Sigmoid colon (tissue), 7 donors: ENCODE measurements around the gene SYPL2. TPM values are rescaled to one million over a fixed set of nuclear protein-coding genes. Genes with fewer than 3 reads are reported as not detected.

Source experiments
- DNase-seq: peaks from one replicate; pipeline ENCODE4 v3.0.0-alpha.2; 2019
- H3K27ac ChIP-seq, 4 donors: fragments of 200-600 bp; sonication (generic); one replicate each; pipeline ENCODE4 v1.5.1; 2016 to 2019; ENCODE audit warnings: mild to moderate bottlenecking in 1 of 4
- H3K27me3 ChIP-seq, 3 donors: fragments of 200-600 bp; sonication (generic); one replicate each; pipeline ENCODE4 v1.5.1; 2019; ENCODE audit warnings: mild to moderate bottlenecking in 1 of 3
- H3K36me3 ChIP-seq, 4 donors: fragments of 200-600 bp; sonication (generic); one replicate each; pipeline ENCODE4 v1.5.1; 2016 to 2019
- H3K4me1 ChIP-seq, 4 donors: fragments of 200-600 bp; sonication (generic); one replicate each; pipeline ENCODE4 v1.5.1; 2017 to 2019
- H3K4me3 ChIP-seq, 4 donors: fragments of 200-600 bp; sonication (generic); one replicate each; pipeline ENCODE4 v1.5.1; 2017 to 2019; ENCODE audit warnings: mild to moderate bottlenecking in 2 of 4, moderate library complexity in 1 of 4
- H3K9me3 ChIP-seq, 4 donors: fragments of 200-600 bp in 3 of 4; sonication (generic) in 3 of 4; one replicate each; pipeline versions ENCODE4 v1.5.1 to v1.6.1; 2013 to 2019
- CTCF ChIP-seq, 4 experiments: fragments of 450-650 bp in 3 of 4; fragments of 200-600 bp in 1 of 4; IDR thresholded peaks; one replicate each; pipeline ENCODE4 v1.5.1; 2016 to 2019; ENCODE audit warnings: antibody characterized with exemption in 4 of 4, mild to moderate bottlenecking in 3 of 4, moderate library complexity in 2 of 4
- EP300 ChIP-seq, 4 donors: sonication (generic); formaldehyde crosslinking; IDR thresholded peaks; one replicate each; pipeline ENCODE4 v1.6.1; 2017; ENCODE audit warnings: antibody characterized with exemption in 4 of 4
- POLR2A ChIP-seq, 2 donors: fragments of 450-650 bp; IDR thresholded peaks; one replicate each; pipeline ENCODE4 v1.6.1; 2016; ENCODE audit warnings: antibody characterized with exemption in 2 of 2, mild to moderate bottlenecking in 2 of 2, moderate library complexity in 2 of 2
- POLR2AphosphoS5 ChIP-seq, 4 donors: sonication (generic); formaldehyde crosslinking; IDR thresholded peaks; one replicate each; pipeline ENCODE4 v1.6.1; 2017; ENCODE audit warnings: antibody characterized with exemption in 4 of 4
- WGBS, 2 donors: extraction: QIAGEN DNeasy Blood & Tissue Kit; methylation state at CpG; one replicate each; pipeline ENCODE4 v1.1.7; 2013; 5-methylcytosine and 5-hydroxymethylcytosine counted together
- intact Hi-C: fragments of 100-400 bp; cut with DNase I; formaldehyde crosslinking; loops from one replicate; pipeline ENCODE4 v1.15.1; 2023
- polyA plus RNA-seq, 3 donors: library from polyadenylated mRNA; stranded (reverse); fragments of 200-250 nt; gene quantifications; one replicate each; pipeline ENCODE4 v1.2.3, GENCODE V29; 2013
- total RNA-seq, 4 donors: library from RNA; depleted of rRNA; stranded (reverse); fragments of >200 nt; gene quantifications; one replicate each; pipeline ENCODE4 v1.1.0, GENCODE V29; 2016
- donor health status: healthy with polysubstance abuse.
- donor health status: Bipolar disorder and iron deficiency.
- donor health status: healthy.

The SYPL2 gene
- total and polyA plus RNA-seq, 7 donors, result under 0.01 to 6.9 (median 2.1) TPM; not detected in 1

- peaks cover 0 to 31% (median 28%) of the 10 kb centered on the region in 4 donors for H3K4me1 ChIP-seq
- no peaks in the 10 kb centered on the region for H3K36me3 ChIP-seq
- intact Hi-C loops, result no loop called here
- H3K9me3 ChIP-seq, result no peaks in the 10 kb centered on the region
- TF ChIP-seq EP300 (IDR thresholded peaks at IDR 0.05) (no peak), POLR2A (IDR thresholded peaks at IDR 0.05) (no peak), POLR2AphosphoS5 (IDR thresholded peaks at IDR 0.05) (no peak), CTCF (IDR thresholded peaks at IDR 0.05) (no peak)
- H3K4me3 ChIP-seq, result peak overlapping the region; percentile 48 to 97 (median 86)
- no peaks in the 10 kb centered on the region for H3K27me3 ChIP-seq
- no peak for DNase-seq
- 61 to 82% methylated on average over 7 of the region's 7 CpGs for WGBS, 2 donors
- peak overlapping the region in 3 of 4 donors; percentile 66 to 80 (median 76) for H3K27ac ChIP-seq
Observed at GRCh38 chr1:109508873-109509175, 42.5 kb downstream of the SYPL2 start.

GRCh38 chr1:109509176-109510134 lies 43.1 kb downstream of the SYPL2 start, which contains the start of gene AMIGO1:
AMIGO1 (minus strand) TSS chr1:109509727; CDS start chr1:109508912, 815 bp downstream.
- peaks cover 0 to 31% (median 28%) of the 10 kb centered on the region in 4 donors for H3K4me1 ChIP-seq
- H3K4me3 ChIP-seq, result peak within 1 kb of the TSS; percentile 48 to 97 (median 86)
- H3K36me3 ChIP-seq, result no peaks in the 10 kb centered on the region
- H3K27ac ChIP-seq, result peak within 1 kb of the TSS; percentile 59 to 80 (median 71)
- intact Hi-C loops, result no loop called here
- WGBS, 2 donors, result 1% methylated on average over 100 of the region's 100 CpGs
- H3K9me3 ChIP-seq, result no peaks in the 10 kb centered on the region
- H3K27me3 ChIP-seq, result no peaks in the 10 kb centered on the region
- peak; percentile 80 for DNase-seq
- TF ChIP-seq POLR2A (IDR thresholded peaks at IDR 0.05) (no peak), CTCF (IDR thresholded peaks at IDR 0.05) (no peak), POLR2AphosphoS5 (IDR thresholded peaks at IDR 0.05) (no peak), EP300 (IDR thresholded peaks at IDR 0.05) (no peak)

- TF ChIP-seq EP300 (IDR thresholded peaks at IDR 0.05) (no peak), POLR2AphosphoS5 (IDR thresholded peaks at IDR 0.05) (peak in 2 of 4 donors; percentile 29 to 56), POLR2A (IDR thresholded peaks at IDR 0.05) (no peak)
Observed at GRCh38 chr1:109513110-109513710, 46.9 kb downstream of the SYPL2 start.

GRCh38 chr1:109514846-109515245 lies 48.5 kb downstream of the SYPL2 start:
- Histone ChIP-seq H3K9me3 (no peaks in the 10 kb centered on the region), H3K4me3 (no peak overlapping the region), H3K36me3 (no peaks in the 10 kb centered on the region), H3K27me3 (no peaks in the 10 kb centered on the region), H3K27ac (no peak overlapping the region), H3K4me1 (peaks cover 0 to 16% (median 9%) of the 10 kb centered on the region in 4 donors)
- no peak for TF ChIP-seq POLR2AphosphoS5 (IDR thresholded peaks at IDR 0.05)
- no peak for TF ChIP-seq EP300 (IDR thresholded peaks at IDR 0.05)
- no peak for TF ChIP-seq POLR2A (IDR thresholded peaks at IDR 0.05)
- TF ChIP-seq CTCF (IDR thresholded peaks at IDR 0.05), result no peak
- intact Hi-C loops, result no loop called here
- DNase-seq, result no peak
- WGBS, 2 donors, result 86 to 89% methylated on average over 3 of the region's 3 CpGs

More at GRCh38 chr1:109513110-109513710, 46.9 kb downstream of the SYPL2 start:
- intact Hi-C loops, result no loop called here
- Histone ChIP-seq H3K36me3 (no peaks in the 10 kb centered on the region), H3K4me3 (no peak overlapping the region), H3K27ac (peak overlapping the region in 2 of 4 donors; percentile 58 to 61), H3K4me1 (peaks cover 0 to 26% (median 21%) of the 10 kb centered on the region in 4 donors), H3K27me3 (no peaks in the 10 kb centered on the region), H3K9me3 (no peaks in the 10 kb centered on the region)
- WGBS, 2 donors, result 78 to 80% methylated on average over 2 of the region's 2 CpGs
- DNase-seq, result no peak

- no peaks in the 10 kb centered on the region for H3K9me3 ChIP-seq
- peaks cover 0 to 8% (median 0%) of the 10 kb centered on the region in 4 donors for H3K4me1 ChIP-seq
- TF ChIP-seq CTCF (IDR thresholded peaks at IDR 0.05), result no peak
- no peak for TF ChIP-seq POLR2A (IDR thresholded peaks at IDR 0.05)
- no peak for TF ChIP-seq POLR2AphosphoS5 (IDR thresholded peaks at IDR 0.05)
- no peak for TF ChIP-seq EP300 (IDR thresholded peaks at IDR 0.05)
- no peaks in the 10 kb centered on the region for H3K36me3 ChIP-seq
- no peak overlapping the region for H3K4me3 ChIP-seq
- intact Hi-C loops, result no loop called here
- no peak for DNase-seq
- H3K27ac ChIP-seq, result no peak overlapping the region
- 26 to 71% methylated on average over 5 of the region's 5 CpGs for WGBS, 2 donors
- H3K27me3 ChIP-seq, result no peaks in the 10 kb centered on the region
Observed at GRCh38 chr1:109516872-109517271, 50.5 kb downstream of the SYPL2 start.
